Hepatocyte (in vitro differentiated cells): Measurements from ENCODE around the gene GOLGA1.

ENCODE experiments used
- CTCF ChIP-seq: fragments of 200-600 bp; sonication (generic); IDR thresholded peaks from 2 replicates; pipeline ENCODE4 v1.5.1; 2016; ENCODE audit warnings: antibody characterized with exemption, mild to moderate bottlenecking; ENCODE audit not compliant: poor library complexity
- EZH2 ChIP-seq: fragments of 200-600 bp; sonication (generic); IDR thresholded peaks from 2 replicates; pipeline ENCODE4 v1.6.1; 2016; ENCODE audit warnings: antibody characterized with exemption, mild to moderate bottlenecking, borderline replicate concordance

GRCh38 chr9:124941679-124942561, 1.0 kb upstream of the GOLGA1 start:
- TF ChIP-seq CTCF: no peak
- no peak for TF ChIP-seq EZH2
